ENCODE data around the gene PRKCD.

- TF ChIP-seq CTCF (IDR thresholded peaks at IDR 0.05; ENCODE audit: low read depth, low read length) = no peak
- no peak for TF ChIP-seq POLR2A (IDR thresholded peaks at IDR 0.05; ENCODE audit: extremely low read depth, insufficient read length)
- TF ChIP-seq MAX (IDR thresholded peaks at IDR 0.05; ENCODE audit: low read depth, low read length) = no peak
These were observed 10.0 kb downstream of the PRKCD start for GRCh38 chr3:53171064-53171418.

Measured in NB4 (cell line).